ENCODE data around the gene DISP1. TPM values are rescaled to one million over a fixed set of nuclear protein-coding genes. Genes with fewer than 3 reads are reported as not detected.

The DISP1 gene
- total and polyA plus RNA-seq, 10 of the 15 experiments (the other 5 are each of a cell fraction or from before 2014, with no cell fraction given), result 0.11 to 1.4 (median 0.72) TPM

DNA sequence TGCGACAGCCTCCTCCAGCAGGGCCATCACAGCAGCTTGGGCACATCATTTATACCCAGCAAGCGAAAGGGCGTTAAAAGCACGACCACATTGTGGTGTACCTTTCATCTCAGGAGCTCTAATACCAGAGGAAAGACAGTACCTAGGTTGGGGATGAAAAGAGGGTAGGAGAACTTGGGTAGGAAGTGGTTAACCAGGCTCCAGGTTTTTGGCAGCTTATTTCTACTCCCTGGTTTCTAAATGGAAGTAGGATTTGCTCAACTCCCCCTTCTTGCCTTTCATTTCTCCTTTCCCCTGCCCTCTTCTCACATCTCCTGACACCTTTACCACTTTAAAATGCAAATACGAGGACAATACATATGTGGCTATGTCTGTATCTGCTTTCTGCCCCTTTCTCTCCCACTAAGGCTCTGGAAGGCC, 47.7 kb upstream of the DISP1 start (continued):
- TF ChIP-seq SIX5 (IDR thresholded peaks at IDR 0.05; ENCODE audit: low read depth, low read length, severe bottlenecking) (no peak), JUNB (IDR thresholded peaks at IDR 0.05) (no peak), FOXK2 (IDR thresholded peaks at IDR 0.05) (no peak), TAF1 (IDR thresholded peaks at IDR 0.05; ENCODE audit: borderline replicate concordance, low read depth, low read length) (no peak), RUNX3 (IDR thresholded peaks at IDR 0.05; ENCODE audit: low read length) (0 out of 2 replicates have a peak, but pooled peaks have one; percentile 16), BRCA1 (IDR thresholded peaks at IDR 0.05; ENCODE audit: low read depth, low read length) (no peak), MEF2A (IDR thresholded peaks at IDR 0.05; ENCODE audit: insufficient read depth, low read depth, low read length) (no peak), ETV6 (conservative IDR thresholded peaks at IDR 0.05 in 1 of 2, IDR thresholded peaks at IDR 0.05 in 1 of 2; ENCODE audit: borderline replicate concordance in 1 of 2, low read depth in 1 of 2) (no peak), SREBF2 (IDR thresholded peaks at IDR 0.05; ENCODE audit: low read length) (no peak), POLR2A (IDR thresholded peaks at IDR 0.05; ENCODE audit: low read depth, low read length) (no peak), HDAC6 (IDR thresholded peaks at IDR 0.05; ENCODE audit: unreplicated experiment) (no peak), NR2C2 (IDR thresholded peaks at IDR 0.05; ENCODE audit: borderline replicate concordance, control insufficient read depth, insufficient read length, low read depth) (no peak), EZH2 (IDR thresholded peaks at IDR 0.05; ENCODE audit: borderline replicate concordance, control insufficient read depth, low read depth, low read length) (no peak), RELA (IDR thresholded peaks at IDR 0.05; ENCODE audit: borderline replicate concordance, partially characterized antibody) (no peak), IKZF1 (conservative IDR thresholded peaks at IDR 0.05) (peak; percentile 82), NFYB (IDR thresholded peaks at IDR 0.05; ENCODE audit: insufficient read depth, low read depth, low read length) (no peak), MTA2 (IDR thresholded peaks at IDR 0.05; ENCODE audit: low read depth) (peak; percentile 53), ZNF217 (IDR thresholded peaks at IDR 0.05) (no peak), RBBP5 (conservative IDR thresholded peaks at IDR 0.05) (no peak), SUZ12 (IDR thresholded peaks at IDR 0.05; ENCODE audit: unreplicated experiment) (no peak), DPF2 (IDR thresholded peaks at IDR 0.05) (peak; percentile 35; the same call in 1 of the 2 replicates)
- TF ChIP-seq, protein P1, sequence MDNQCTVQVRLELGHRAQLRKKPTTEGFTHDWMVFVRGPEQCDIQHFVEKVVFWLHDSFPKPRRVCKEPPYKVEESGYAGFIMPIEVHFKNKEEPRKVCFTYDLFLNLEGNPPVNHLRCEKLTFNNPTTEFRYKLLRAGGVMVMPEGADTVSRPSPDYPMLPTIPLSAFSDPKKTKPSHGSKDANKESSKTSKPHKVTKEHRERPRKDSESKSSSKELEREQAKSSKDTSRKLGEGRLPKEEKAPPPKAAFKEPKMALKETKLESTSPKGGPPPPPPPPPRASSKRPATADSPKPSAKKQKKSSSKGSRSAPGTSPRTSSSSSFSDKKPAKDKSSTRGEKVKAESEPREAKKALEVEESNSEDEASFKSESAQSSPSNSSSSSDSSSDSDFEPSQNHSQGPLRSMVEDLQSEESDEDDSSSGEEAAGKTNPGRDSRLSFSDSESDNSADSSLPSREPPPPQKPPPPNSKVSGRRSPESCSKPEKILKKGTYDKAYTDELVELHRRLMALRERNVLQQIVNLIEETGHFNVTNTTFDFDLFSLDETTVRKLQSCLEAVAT (IDR thresholded peaks at IDR 0.05), result no peak
- TF ChIP-seq, protein P2, sequence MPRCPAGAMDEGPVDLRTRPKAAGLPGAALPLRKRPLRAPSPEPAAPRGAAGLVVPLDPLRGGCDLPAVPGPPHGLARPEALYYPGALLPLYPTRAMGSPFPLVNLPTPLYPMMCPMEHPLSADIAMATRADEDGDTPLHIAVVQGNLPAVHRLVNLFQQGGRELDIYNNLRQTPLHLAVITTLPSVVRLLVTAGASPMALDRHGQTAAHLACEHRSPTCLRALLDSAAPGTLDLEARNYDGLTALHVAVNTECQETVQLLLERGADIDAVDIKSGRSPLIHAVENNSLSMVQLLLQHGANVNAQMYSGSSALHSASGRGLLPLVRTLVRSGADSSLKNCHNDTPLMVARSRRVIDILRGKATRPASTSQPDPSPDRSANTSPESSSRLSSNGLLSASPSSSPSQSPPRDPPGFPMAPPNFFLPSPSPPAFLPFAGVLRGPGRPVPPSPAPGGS (IDR thresholded peaks at IDR 0.05; ENCODE audit: borderline replicate concordance, insufficient read depth, low read depth, low read length, poor library complexity, severe bottlenecking), result no peak
- TF ChIP-seq, protein P3, sequence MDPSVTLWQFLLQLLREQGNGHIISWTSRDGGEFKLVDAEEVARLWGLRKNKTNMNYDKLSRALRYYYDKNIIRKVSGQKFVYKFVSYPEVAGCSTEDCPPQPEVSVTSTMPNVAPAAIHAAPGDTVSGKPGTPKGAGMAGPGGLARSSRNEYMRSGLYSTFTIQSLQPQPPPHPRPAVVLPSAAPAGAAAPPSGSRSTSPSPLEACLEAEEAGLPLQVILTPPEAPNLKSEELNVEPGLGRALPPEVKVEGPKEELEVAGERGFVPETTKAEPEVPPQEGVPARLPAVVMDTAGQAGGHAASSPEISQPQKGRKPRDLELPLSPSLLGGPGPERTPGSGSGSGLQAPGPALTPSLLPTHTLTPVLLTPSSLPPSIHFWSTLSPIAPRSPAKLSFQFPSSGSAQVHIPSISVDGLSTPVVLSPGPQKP (IDR thresholded peaks at IDR 0.05; ENCODE audit: low read depth, low read length), result no peak
- TF ChIP-seq, protein P4, sequence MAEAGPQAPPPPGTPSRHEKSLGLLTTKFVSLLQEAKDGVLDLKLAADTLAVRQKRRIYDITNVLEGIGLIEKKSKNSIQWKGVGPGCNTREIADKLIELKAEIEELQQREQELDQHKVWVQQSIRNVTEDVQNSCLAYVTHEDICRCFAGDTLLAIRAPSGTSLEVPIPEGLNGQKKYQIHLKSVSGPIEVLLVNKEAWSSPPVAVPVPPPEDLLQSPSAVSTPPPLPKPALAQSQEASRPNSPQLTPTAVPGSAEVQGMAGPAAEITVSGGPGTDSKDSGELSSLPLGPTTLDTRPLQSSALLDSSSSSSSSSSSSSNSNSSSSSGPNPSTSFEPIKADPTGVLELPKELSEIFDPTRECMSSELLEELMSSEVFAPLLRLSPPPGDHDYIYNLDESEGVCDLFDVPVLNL (IDR thresholded peaks at IDR 0.05; ENCODE audit: low read depth, low read length), result no peak
- TF ChIP-seq, protein P5, sequence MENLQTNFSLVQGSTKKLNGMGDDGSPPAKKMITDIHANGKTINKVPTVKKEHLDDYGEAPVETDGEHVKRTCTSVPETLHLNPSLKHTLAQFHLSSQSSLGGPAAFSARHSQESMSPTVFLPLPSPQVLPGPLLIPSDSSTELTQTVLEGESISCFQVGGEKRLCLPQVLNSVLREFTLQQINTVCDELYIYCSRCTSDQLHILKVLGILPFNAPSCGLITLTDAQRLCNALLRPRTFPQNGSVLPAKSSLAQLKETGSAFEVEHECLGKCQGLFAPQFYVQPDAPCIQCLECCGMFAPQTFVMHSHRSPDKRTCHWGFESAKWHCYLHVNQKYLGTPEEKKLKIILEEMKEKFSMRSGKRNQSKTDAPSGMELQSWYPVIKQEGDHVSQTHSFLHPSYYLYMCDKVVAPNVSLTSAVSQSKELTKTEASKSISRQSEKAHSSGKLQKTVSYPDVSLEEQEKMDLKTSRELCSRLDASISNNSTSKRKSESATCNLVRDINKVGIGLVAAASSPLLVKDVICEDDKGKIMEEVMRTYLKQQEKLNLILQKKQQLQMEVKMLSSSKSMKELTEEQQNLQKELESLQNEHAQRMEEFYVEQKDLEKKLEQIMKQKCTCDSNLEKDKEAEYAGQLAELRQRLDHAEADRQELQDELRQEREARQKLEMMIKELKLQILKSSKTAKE (IDR thresholded peaks at IDR 0.05; ENCODE audit: low read depth, poor library complexity, severe bottlenecking), result no peak

All from GM12878 (cell line).